Osteoblast (primary cell): ENCODE measurements around the gene CAMK4. TPM values are rescaled to one million over a fixed set of nuclear protein-coding genes. Genes with fewer than 3 reads are reported as not detected.

ENCODE experiments used
- DNase-seq: peaks from one replicate; pipeline ENCODE4 v3.0.0; 2011; ENCODE audit warnings: low spot score, mixed read lengths; ENCODE audit not compliant: insufficient read length; ENCODE audit errors: missing footprints
- H2AFZ ChIP-seq: 2 replicates; pipeline ENCODE4 v1.6.0; 2011; ENCODE audit warnings: mild to moderate bottlenecking, low read length
- H3K27ac ChIP-seq: 2 replicates; pipeline ENCODE4 v1.5.1; 2011; ENCODE audit warnings: mild to moderate bottlenecking, low read depth, low read length, moderate library complexity
- H3K27me3 ChIP-seq: 2 replicates; pipeline ENCODE4 v1.6.0; 2012; ENCODE audit warnings: mild to moderate bottlenecking, control low read depth, inconsistent platforms, low read length, moderate library complexity; ENCODE audit not compliant: insufficient read depth
- H3K36me3 ChIP-seq: 2 replicates; pipeline ENCODE4 v1.5.1; 2011; ENCODE audit warnings: mild to moderate bottlenecking, low read length, control low read depth, moderate library complexity; ENCODE audit not compliant: insufficient read depth
- H3K4me1 ChIP-seq: 2 replicates; pipeline ENCODE4 v1.5.1; 2011; ENCODE audit warnings: mild to moderate bottlenecking, low read length, control low read depth, moderate library complexity; ENCODE audit not compliant: insufficient read depth
- H3K4me2 ChIP-seq: 2 replicates; pipeline ENCODE4 v1.6.0; 2011; ENCODE audit warnings: mild to moderate bottlenecking, low read length; ENCODE audit not compliant: insufficient read depth
- H3K4me3 ChIP-seq: fragments of 200-600 bp; sonication (generic); 3 replicates; pipeline ENCODE4 v1.5.1; 2012; ENCODE audit warnings: mild to moderate bottlenecking, low read length, inconsistent platforms; ENCODE audit not compliant: insufficient read depth
- H3K79me2 ChIP-seq: 2 replicates; pipeline ENCODE4 v1.6.0; 2012; ENCODE audit warnings: mild to moderate bottlenecking, low read length, control low read depth, inconsistent platforms; ENCODE audit not compliant: insufficient read depth
- H3K9me3 ChIP-seq: 2 replicates; pipeline ENCODE4 v1.5.1; 2011; ENCODE audit warnings: low read depth, low read length, control low read depth
- H4K20me1 ChIP-seq: 2 replicates; pipeline ENCODE4 v1.6.0; 2012; ENCODE audit warnings: mild to moderate bottlenecking, low read length, control low read depth; ENCODE audit not compliant: insufficient read depth
- CTCF ChIP-seq: IDR thresholded peaks from 2 replicates; pipeline ENCODE4 v1.5.1; 2011; ENCODE audit warnings: mild to moderate bottlenecking, low read depth, low read length, moderate library complexity; ENCODE audit errors: extremely low read depth
- total RNA-seq: library from RNA; depleted of rRNA; stranded (reverse); fragments of >200 nt; gene quantifications from 2 replicates; pipeline ENCODE4 v1.2.3, GENCODE V29; 2012

Gene CAMK4
- total RNA-seq, 1 donor, result 0.72 TPM

GRCh38 chr5:111248571-111248970, 24.4 kb downstream of the CAMK4 start:
- no peaks in the 10 kb centered on the region for H3K27me3 ChIP-seq
- H3K4me3 ChIP-seq, result no peak overlapping the region
- H3K9me3 ChIP-seq, result no peaks in the 10 kb centered on the region
- H3K79me2 ChIP-seq, result no peaks in the 10 kb centered on the region
- DNase-seq, result no peak
- no peak overlapping the region for H3K4me2 ChIP-seq
- no peaks in the 10 kb centered on the region for H3K36me3 ChIP-seq
- H4K20me1 ChIP-seq, result no peaks in the 10 kb centered on the region
- no peaks in the 10 kb centered on the region for H3K4me1 ChIP-seq
- TF ChIP-seq CTCF, result no peak
- no peak overlapping the region for H2AFZ ChIP-seq
- H3K27ac ChIP-seq, result no peak overlapping the region

- DNase-seq, result no peak
- H4K20me1 ChIP-seq, result no peaks in the 10 kb centered on the region
- no peaks in the 10 kb centered on the region for H3K27me3 ChIP-seq
- no peaks in the 10 kb centered on the region for H3K4me1 ChIP-seq
- no peak for TF ChIP-seq CTCF
- no peak overlapping the region for H2AFZ ChIP-seq
- H3K4me3 ChIP-seq, result no peak overlapping the region
- H3K79me2 ChIP-seq, result no peaks in the 10 kb centered on the region
- no peaks in the 10 kb centered on the region for H3K36me3 ChIP-seq
- H3K9me3 ChIP-seq, result no peaks in the 10 kb centered on the region
- H3K27ac ChIP-seq, result no peak overlapping the region
- no peak overlapping the region for H3K4me2 ChIP-seq
These were observed 27.7 kb downstream of the CAMK4 start for GRCh38 chr5:111251921-111252320.

GRCh38 chr5:111252799-111253545, 28.8 kb downstream of the CAMK4 start:
- H3K36me3 ChIP-seq, result no peaks in the 10 kb centered on the region
- H3K4me1 ChIP-seq, result no peaks in the 10 kb centered on the region
- no peaks in the 10 kb centered on the region for H3K9me3 ChIP-seq
- DNase-seq, result no peak
- H2AFZ ChIP-seq, result no peak overlapping the region
- no peaks in the 10 kb centered on the region for H3K27me3 ChIP-seq
- H3K4me2 ChIP-seq, result no peak overlapping the region
- H4K20me1 ChIP-seq, result no peaks in the 10 kb centered on the region
- no peak for TF ChIP-seq CTCF
- no peak overlapping the region for H3K27ac ChIP-seq
- no peaks in the 10 kb centered on the region for H3K79me2 ChIP-seq
- H3K4me3 ChIP-seq, result no peak overlapping the region

GRCh38 chr5:111254613-111255012, 30.4 kb downstream of the CAMK4 start:
- H3K4me3 ChIP-seq, result no peak overlapping the region
- no peaks in the 10 kb centered on the region for H3K4me1 ChIP-seq
- no peaks in the 10 kb centered on the region for H3K36me3 ChIP-seq
- TF ChIP-seq CTCF, result no peak
- no peak overlapping the region for H3K27ac ChIP-seq
- no peak for DNase-seq
- no peak overlapping the region for H2AFZ ChIP-seq
- H3K9me3 ChIP-seq, result no peaks in the 10 kb centered on the region
- H4K20me1 ChIP-seq, result no peaks in the 10 kb centered on the region
- no peaks in the 10 kb centered on the region for H3K27me3 ChIP-seq
- H3K4me2 ChIP-seq, result no peak overlapping the region
- H3K79me2 ChIP-seq, result no peaks in the 10 kb centered on the region
